HEK293 (cell line): ENCODE data around the gene TLK1.

Experiments
- ZNF24 ChIP-seq: fragments of 450-650 bp; formaldehyde crosslinking; IDR thresholded peaks from 2 replicates; pipeline ENCODE4 v1.5.1; 2016; ENCODE audit warnings: missing biosample characterization, missing genetic modification characterization
- TF ChIP-seq, protein P1 (sequence below): fragments of 450-650 bp; formaldehyde crosslinking; IDR thresholded peaks from 2 replicates; pipeline ENCODE4 v1.5.1; 2016; ENCODE audit warnings: missing biosample characterization, missing genetic modification characterization

DNA sequence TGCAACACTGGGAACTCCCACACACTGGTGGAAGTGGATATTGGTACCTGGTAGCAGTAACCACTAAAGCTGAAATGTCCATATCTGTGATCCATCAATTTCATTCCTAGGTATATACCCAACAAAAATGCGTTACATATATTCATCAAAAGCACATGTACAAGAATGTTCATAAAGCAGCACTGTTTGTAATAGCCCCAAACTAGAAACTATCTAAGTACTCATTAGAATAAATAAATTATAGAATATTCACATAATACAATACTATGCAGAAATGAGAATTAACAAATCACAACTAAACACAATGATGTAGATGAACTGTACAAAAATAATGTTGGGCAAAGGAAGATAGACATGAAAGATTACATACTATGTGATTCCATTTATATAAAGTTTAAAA lies 11.1 kb upstream of the TLK1 start:
- TF ChIP-seq, protein P1, sequence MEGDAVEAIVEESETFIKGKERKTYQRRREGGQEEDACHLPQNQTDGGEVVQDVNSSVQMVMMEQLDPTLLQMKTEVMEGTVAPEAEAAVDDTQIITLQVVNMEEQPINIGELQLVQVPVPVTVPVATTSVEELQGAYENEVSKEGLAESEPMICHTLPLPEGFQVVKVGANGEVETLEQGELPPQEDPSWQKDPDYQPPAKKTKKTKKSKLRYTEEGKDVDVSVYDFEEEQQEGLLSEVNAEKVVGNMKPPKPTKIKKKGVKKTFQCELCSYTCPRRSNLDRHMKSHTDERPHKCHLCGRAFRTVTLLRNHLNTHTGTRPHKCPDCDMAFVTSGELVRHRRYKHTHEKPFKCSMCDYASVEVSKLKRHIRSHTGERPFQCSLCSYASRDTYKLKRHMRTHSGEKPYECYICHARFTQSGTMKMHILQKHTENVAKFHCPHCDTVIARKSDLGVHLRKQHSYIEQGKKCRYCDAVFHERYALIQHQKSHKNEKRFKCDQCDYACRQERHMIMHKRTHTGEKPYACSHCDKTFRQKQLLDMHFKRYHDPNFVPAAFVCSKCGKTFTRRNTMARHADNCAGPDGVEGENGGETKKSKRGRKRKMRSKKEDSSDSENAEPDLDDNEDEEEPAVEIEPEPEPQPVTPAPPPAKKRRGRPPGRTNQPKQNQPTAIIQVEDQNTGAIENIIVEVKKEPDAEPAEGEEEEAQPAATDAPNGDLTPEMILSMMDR, result no peak
- no peak for TF ChIP-seq ZNF24 (tag by site-specific recombination)
